HG03442 (cell line): Measurements from ENCODE around the gene GSDME.
A peak's percentile ranks its signal among the peaks of the same experiment; 100 is the strongest.

Experiments used
- ATAC-seq: cut with Tn5 transposase; IDR thresholded peaks from one replicate; pipeline ENCODE4 v1.9.1; 2021; ENCODE audit warnings: mild to moderate bottlenecking, moderate library complexity; ENCODE audit not compliant: unreplicated experiment

Gene GSDME

DNA sequence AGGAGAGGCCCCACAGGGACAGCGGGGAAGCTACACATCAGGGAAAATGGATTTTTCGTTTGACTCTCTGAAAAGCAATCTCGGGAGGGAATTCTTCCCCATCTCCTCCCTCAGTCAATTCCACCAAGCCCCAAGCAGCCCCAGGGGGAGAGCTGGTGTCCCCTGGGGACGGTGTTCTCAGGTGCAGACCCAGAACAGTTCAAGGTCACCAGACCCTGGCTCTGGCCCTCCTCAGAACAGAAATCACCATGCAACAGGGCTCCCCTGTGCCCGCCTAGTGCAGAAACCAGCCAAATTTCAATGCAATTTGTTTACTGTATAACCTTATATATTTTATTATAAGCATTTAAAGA lies 34.1 kb downstream of the GSDME start:
- no peak for ATAC-seq

DNA sequence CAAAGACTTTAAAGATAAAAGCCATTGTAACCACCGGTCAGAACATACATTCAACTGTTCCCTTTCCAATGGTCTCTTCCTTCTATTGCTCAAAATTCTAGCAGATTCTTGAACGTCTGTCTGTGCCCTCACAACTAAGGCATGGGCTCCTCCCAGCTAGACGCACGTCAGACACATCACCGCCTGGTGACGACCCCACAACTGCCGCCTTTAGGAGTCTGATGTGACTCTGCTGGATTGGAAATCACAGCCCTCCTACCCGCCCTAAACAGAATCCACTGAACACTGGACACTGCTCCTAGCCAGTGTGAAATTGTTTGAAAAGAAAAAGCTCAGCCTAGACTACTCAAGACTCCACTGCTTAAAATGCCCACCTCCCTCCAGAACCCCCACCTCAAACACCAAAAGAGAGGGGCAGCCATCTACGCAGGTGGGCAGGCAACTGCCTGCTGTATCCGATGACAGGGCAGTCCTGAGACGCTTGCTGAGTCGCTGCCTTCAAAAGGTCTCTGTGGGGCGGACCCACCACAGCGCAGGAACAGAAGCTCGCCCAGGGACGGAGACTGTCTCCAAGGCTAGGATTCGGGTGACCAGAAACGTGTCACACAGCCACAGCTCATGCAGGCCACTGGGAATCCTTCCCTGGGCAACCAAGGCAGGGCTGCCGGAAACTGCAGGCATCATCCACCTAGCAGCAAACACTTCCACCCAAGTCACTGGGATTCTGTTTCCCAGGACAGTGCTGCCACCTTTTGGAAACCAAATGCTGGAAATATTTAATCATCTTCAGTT lies 34.7 kb downstream of the GSDME start:
- ATAC-seq, result no peak

GRCh38 chr7:24721481-24722001 lies 35.7 kb downstream of the GSDME start:
- no peak for ATAC-seq

DNA sequence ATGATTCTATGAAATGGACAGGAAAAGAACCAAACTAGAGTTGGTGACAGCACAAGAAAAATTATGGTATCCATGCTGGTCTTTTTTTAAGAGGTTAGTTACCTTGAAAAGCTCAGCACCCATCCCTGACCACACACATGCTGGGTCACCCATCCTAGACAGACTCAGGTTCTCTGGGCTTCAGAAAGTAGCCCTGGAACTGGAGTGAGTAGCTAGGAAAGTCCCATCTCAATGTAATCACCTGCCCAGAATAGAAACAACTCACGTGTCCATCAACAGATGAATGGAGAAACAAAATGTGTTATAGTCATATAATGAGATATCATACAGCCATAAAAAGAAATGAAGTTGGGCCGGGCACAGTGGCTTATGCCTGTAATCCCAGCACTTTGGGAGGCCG lies 37.0 kb downstream of the GSDME start:
- no peak for ATAC-seq

DNA sequence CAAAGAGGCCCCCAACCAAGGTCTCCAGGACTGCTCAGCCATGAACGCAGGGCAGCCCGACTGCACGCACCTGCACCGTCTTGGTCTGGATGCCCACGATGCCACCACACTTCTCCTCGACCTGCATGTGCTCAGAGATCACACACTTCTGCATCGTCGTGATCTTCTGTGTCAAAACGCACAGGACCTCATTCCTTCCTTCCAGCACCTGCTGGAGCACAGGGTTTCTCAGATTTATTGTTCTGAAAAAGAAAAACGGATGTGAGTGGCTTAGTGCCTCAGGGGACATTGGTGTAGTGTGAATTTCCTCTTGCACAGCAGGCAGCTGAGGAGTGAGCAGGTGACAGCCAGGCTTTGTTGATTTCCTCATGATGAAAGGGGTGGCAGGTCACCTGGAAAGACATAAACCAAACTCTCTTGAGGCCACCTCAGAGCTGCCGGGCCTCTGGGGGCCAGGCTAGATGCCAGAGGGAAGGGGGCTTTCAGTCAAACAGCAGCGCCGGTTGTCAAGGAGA lies 38.2 kb downstream of the GSDME start:
- ATAC-seq, result peak; percentile 63

- no peak for ATAC-seq
Observed at GRCh38 chr7:24718431-24718831, 38.8 kb downstream of the GSDME start.

- no peak for ATAC-seq
Observed at GRCh38 chr7:24717694-24718320, 39.5 kb downstream of the GSDME start.

DNA sequence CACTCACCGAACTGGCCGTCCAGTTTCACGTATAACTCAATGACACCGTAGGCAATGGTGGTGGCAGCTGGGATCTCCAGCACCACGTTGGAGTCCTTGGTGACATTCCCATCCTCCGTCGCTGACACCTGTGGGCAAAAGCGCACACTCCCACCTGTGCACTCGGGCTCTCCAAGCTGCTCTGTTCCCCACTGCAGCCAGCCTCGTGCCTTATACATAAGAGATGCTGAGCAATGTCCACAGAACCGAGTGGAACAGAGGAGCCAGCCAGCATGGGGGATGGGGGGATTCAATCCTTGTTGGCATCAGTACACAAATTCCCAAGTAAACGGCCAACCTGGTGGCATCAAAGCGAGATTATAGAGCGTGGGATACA lies 40.0 kb downstream of the GSDME start:
- no peak for ATAC-seq

DNA sequence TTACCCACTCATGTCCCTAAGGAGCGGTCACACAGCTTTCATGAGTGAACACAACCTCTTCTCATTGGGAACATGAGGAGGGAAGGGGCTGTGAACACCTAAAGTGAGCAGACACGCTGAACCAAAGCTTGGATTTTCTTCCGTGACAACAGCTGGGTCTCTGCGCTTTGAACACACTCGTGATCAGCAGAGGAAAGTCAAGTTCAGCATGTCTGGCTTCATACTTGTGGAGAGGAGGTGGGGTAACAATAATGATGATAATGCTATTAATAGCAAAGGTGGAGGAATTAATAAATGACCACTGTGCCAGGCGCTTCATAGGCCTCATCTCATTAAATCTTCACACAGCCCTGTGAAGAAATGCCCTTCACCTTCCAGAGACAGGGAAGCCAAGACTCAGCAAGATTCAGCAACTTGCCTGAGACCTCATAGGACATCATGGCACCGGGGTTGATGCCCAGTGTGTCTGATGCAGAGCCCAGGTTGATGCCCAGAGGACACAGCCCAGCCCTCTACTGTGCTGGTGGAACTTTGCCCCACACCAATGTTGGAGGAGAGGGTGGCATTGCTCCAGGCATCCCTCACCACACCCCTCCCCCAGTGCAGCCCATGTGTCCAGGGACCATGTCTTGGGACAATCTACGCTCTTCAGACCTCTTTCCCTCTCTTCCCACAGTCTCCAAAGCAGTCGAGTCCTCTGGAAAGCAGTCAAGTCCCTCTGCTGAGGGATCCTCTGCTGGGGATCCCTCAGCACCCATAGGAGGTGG lies 40.6 kb downstream of the GSDME start:
- ATAC-seq, result no peak

GRCh38 chr7:24715661-24716479 lies 41.4 kb downstream of the GSDME start:
- ATAC-seq, result peak; percentile 50

- no peak for ATAC-seq
Observed at GRCh38 chr7:24715171-24715570, 42.1 kb downstream of the GSDME start.

DNA sequence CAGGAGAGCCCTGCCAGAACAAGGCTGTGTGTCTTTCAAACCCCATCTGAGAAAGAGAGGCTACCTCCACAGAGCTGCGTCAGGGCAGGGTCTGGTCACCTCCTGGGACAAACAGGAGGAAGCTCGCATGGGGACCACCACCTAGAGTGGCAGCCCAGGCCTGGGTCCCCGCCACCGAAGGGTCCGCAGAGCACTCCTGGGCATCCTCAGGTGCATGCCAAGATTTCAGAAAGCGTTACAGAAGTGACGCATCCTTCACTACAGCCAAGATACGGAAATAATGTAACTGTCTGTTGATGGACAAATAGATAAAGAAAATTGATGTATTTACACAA lies 42.6 kb downstream of the GSDME start:
- no peak for ATAC-seq

DNA sequence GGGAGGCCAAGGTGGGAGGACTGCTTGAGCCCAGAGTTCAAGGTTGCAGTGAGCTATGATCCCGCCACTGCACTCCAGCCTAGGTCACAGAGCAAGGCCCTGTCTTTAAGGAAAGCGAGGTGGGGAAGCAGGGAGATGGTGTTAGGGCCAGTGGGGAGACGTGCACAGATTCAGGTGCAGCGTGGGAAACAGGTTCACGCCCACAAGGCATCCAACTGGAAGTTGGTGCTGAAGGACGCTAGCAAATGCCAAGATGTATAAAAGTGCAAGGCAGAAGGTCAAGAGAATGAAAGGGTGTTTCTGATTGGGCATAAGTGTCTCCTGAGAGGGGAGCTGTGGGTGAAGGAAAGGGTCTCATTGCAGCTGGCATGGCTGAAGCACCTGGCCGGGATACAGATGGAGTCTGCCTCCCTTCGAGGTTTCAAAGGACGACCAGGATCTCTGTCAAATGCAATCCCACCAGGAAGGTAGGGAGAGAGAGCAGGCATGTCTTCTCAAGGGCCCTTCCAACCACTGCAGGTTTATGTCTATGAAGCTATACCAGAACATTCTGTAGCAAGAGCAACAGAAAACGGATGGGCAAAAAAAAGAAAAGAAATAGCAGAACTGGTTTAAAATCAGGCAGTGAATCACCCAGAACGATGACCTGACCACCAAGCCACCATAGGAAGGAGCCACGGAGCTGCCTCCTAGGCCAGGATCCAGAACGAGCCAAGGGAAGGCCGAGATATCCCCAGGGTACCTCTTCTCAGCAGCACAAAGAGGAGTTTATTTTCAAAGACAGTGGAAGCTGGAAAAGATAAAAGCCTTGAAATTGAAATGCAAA lies 43.2 kb downstream of the GSDME start:
- no peak for ATAC-seq

- no peak for ATAC-seq
Observed at GRCh38 chr7:24713039-24713793, 44.0 kb downstream of the GSDME start.

DNA sequence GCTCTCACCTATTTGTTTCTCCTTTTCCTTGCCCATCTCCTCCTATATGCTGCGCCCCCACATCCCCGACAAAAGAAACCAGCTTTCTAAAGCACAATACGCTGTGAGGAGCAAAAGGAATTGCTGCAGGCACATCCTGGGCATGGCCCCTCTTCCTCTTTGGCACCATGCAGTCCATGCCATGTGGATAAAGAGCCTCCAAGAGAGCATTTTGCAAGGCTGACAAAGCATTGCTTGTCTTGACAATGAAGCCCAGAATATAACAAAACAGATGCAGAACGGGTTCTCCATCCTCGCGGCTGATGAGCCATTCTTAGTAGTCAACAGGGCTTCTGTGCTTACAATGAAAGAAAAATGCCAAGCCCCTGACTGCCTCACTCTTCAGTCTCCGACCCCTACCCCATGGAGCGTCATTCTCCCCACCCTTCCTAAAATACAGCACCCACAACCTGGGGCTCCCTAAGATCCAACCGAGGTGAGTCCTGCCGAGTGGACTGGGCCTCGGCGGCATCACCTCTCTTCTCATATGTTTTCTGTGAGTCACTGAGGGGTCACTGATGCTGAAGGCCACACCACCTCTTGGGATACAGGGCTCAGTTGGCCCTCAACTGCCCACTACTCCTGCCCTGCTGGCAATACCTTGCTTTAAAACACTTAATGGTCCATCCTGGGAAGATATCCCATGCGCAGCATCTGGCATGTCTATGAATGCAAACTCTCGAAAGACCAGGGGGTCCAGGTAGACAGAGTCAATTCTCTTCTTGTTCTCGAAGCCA lies 47.5 kb downstream of the GSDME start:
- ATAC-seq, result no peak

- ATAC-seq, result no peak
Observed at GRCh38 chr7:24709051-24709450, 48.2 kb downstream of the GSDME start.

DNA sequence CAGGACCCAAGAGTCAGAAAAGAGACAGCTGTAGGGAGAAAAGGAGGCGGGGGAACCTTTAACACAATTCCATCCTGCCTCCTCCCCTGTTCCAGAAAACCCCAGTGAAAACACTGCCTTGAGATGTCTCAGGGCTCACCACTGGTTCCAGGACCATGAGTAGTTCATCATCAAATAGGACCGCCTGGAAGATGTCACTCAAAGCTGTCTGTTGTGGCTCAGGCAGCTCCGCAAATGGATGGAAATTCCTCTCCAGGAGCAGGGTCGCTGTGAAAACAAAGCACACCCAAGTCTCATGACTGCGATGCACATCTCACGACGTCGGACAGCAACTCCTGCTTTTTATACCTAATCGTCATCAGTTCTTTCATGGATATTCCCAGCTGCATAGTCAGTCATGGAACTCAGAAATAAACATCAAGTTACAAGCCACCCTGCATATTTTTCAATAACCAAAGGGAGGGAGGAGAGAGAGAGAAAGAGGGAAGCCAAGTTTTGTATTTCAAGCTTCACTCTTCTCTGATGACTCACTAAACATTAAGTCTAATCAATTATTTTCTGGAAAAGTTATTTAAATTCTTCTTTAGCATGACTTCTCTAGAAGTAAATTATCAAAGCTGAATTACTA lies 49.2 kb downstream of the GSDME start:
- no peak for ATAC-seq
